Measurements from ENCODE around the gene METTL23. TPM values are rescaled to one million over a fixed set of nuclear protein-coding genes. Genes with fewer than 3 reads are reported as not detected.

Gene METTL23
- polyA plus RNA-seq, 2 donors: 22.9 to 24.0 TPM

DNA sequence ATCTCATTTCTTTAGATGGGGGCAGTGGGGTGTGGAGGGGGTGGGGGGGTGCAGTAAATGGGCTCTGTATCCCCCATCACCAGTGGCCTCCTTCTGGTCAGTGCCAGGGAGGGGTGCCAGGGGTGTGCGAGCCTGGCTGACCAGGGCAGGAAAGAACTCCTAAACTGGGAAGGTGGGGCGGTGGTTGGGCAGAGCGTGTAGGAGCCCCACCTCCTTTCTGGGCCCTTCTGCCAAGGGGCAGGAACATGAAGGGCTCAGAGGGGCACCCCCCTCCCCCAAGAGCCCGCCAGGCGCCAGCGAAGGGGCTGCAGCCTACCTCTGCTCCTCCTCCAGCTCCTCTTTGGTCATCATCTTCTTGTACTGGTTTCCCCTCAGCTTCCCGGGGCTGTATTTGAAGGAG is 41.9 kb upstream of the METTL23 start:
- Histone ChIP-seq H3K36me3 (ENCODE audit: control insufficient read depth in 2 of 2, insufficient read depth in 2 of 2, low read length in 1 of 2) (peaks cover 4 to 12% of the 10 kb centered on the region in 2 donors), H3K9me3 (ENCODE audit: control insufficient read depth in 2 of 2, insufficient read depth in 1 of 2, low read depth in 1 of 2, low read length in 1 of 2) (no peaks in the 10 kb centered on the region), H3K27ac (ENCODE audit: low read depth in 2 of 2, low read length in 1 of 2) (peak overlapping the region in 1 of 2 donors; percentile 27), H3K4me1 (ENCODE audit: control insufficient read depth in 2 of 2, insufficient read depth in 2 of 2, low read length in 1 of 2) (peaks cover 5 to 20% of the 10 kb centered on the region in 2 donors), H3K4me3 (ENCODE audit: low read depth in 1 of 2, low read length in 2 of 2) (no peak overlapping the region), H3K27me3 (ENCODE audit: control insufficient read depth in 1 of 2, insufficient read depth in 2 of 2, low read length in 2 of 2) (no peaks in the 10 kb centered on the region)
- 82 to 86% methylated on average over 7 of the region's 7 CpGs for WGBS, 2 donors

DNA sequence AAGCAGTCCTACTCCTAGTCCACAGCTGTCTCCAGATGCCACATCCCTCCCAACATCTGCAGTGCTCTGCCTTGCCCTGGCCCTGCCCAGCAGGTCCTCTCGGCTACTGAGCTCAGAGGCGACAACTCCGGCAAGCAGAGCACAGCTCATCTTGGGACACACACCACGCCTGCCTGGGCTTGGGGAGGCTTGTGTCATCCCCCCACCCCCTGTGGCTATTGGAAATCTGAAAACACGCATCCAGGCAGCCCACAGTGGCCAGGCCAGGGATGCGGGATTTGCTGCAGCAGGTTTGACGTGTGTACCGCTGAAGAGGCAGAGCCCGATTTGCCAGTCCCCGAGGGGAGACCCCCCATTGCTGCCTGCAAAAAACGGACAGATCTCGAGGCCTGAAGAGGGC is 41.3 kb upstream of the METTL23 start:
- H3K27me3 ChIP-seq (ENCODE audit: control insufficient read depth in 1 of 2, insufficient read depth in 2 of 2, low read length in 2 of 2): no peaks in the 10 kb centered on the region
- no peak overlapping the region for H3K4me3 ChIP-seq (ENCODE audit: low read depth in 1 of 2, low read length in 2 of 2)
- WGBS, 2 donors: 68 to 87% methylated on average over 12 of the region's 12 CpGs
- H3K27ac ChIP-seq (ENCODE audit: low read depth in 2 of 2, low read length in 1 of 2): no peak overlapping the region
- H3K9me3 ChIP-seq (ENCODE audit: control insufficient read depth in 2 of 2, insufficient read depth in 1 of 2, low read depth in 1 of 2, low read length in 1 of 2): no peaks in the 10 kb centered on the region
- peaks cover 4 to 12% of the 10 kb centered on the region in 2 donors for H3K36me3 ChIP-seq (ENCODE audit: control insufficient read depth in 2 of 2, insufficient read depth in 2 of 2, low read length in 1 of 2)
- H3K4me1 ChIP-seq (ENCODE audit: control insufficient read depth in 2 of 2, insufficient read depth in 2 of 2, low read length in 1 of 2): peaks cover 5 to 20% of the 10 kb centered on the region in 2 donors

DNA sequence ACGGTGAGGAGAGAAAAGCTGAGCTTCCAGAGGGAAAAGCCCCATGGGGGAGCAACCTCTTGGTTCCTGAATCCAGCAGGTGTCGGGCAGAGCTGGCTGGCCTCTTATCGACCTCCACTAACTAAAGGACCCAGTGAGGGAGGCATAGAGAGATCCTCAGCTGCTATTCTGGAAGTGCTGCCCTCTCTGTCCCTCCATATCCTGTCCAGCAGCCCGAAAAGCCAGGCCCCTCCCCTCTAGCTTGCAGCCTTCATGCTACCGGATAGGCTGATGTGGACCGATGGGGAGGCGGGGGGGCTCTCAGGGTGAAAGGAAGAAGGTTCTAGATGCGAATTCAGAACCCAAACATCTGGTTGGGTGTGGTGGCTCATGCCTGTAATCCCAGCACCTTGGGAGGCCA is 40.8 kb upstream of the METTL23 start:
- Histone ChIP-seq H3K36me3 (ENCODE audit: control insufficient read depth in 2 of 2, insufficient read depth in 2 of 2, low read length in 1 of 2) (peaks cover 4 to 12% of the 10 kb centered on the region in 2 donors), H3K27me3 (ENCODE audit: control insufficient read depth in 1 of 2, insufficient read depth in 2 of 2, low read length in 2 of 2) (no peaks in the 10 kb centered on the region), H3K4me3 (ENCODE audit: low read depth in 1 of 2, low read length in 2 of 2) (no peak overlapping the region), H3K27ac (ENCODE audit: low read depth in 2 of 2, low read length in 1 of 2) (no peak overlapping the region), H3K4me1 (ENCODE audit: control insufficient read depth in 2 of 2, insufficient read depth in 2 of 2, low read length in 1 of 2) (peaks cover 5 to 20% of the 10 kb centered on the region in 2 donors), H3K9me3 (ENCODE audit: control insufficient read depth in 2 of 2, insufficient read depth in 1 of 2, low read depth in 1 of 2, low read length in 1 of 2) (no peaks in the 10 kb centered on the region)
- WGBS, 2 donors: 79 to 81% methylated on average over 8 of the region's 8 CpGs

DNA sequence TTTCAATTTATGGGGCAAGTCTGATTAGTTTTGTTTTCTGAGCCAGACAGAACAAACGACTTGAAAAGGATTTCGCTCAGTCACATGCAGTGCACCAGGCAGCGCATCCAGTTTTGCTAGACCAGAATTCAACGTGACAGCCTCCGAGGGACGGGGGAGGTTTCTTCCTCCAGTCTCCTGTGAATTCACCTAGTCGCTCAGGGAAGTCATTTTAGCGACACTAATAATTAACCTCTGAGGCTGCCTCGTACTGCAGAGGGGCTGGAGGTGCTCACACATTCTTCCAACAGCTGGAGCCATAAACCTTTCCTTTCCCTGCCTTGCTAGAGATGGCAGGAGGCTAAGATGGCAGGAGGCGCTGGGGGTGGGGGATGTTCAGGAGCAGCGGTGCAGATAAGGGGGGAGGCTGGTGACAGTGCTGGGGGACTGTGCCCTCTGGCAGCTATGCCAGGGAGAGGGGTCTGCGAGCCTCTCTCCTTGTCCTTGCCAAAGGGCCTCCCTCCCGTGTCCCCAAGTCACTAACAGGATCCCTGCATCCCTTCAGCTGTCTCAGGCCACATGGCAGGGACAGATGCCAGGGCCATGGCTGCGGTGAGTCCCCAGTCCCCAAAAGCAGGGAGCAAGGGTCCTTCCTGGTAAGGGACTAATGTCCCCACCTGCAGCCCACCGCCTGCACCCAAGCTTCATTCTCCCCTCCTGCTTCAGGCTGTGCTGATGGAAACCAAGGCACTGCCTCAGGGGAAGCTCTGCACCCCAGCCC is 39.9 kb upstream of the METTL23 start:
- peak overlapping the region; percentile 61 to 73 for H3K27ac ChIP-seq (ENCODE audit: low read depth in 2 of 2, low read length in 1 of 2)

DNA sequence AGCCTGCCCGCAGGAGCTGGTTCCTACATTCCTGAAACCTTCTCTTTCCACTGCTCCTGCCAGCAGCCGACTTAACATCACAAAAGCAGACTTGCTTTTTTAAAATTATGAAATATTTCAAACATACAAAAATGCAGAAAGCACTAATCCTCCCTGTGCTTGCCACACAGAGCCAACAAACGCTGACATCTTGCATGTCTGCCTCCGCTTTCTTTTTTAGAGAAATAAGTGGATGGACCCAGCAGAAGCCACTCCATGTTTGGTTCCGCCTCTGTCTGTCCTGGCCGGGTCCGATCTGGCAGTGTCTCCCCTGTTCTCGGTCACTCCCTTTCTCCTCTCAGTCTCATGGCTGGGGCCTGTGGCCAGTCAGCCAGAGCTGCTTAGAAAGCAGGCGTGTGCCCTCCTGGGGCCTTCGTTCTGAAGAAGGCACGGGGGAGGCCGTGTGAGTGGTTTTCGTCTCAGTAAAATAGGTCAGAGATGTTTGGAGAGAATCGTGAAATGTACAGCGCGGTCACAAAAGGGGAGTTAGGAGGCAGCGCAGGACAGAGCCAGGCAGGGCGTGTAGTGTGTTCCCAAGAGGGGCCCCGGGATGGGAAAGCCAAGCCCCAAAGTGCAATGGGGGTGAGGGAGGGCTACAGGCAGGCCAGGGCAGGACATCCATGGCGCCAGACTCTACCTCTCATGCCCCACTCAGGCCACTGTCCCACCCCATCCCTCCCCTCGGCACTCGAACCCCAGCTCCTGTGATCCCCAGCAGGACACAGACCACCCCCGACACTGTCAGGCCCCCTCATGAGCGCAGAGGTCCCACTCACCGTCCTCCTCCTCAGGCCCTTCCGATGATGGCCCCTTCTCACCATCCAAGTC is 39.1 kb upstream of the METTL23 start:
- peaks cover 5 to 18% of the 10 kb centered on the region in 2 donors for H3K4me1 ChIP-seq (ENCODE audit: control insufficient read depth in 2 of 2, insufficient read depth in 2 of 2, low read length in 1 of 2)
- no peaks in the 10 kb centered on the region for H3K9me3 ChIP-seq (ENCODE audit: control insufficient read depth in 2 of 2, insufficient read depth in 1 of 2, low read depth in 1 of 2, low read length in 1 of 2)
- WGBS, 2 donors: 51 to 56% methylated on average over 26 of the region's 26 CpGs
- H3K4me3 ChIP-seq (ENCODE audit: low read depth in 1 of 2, low read length in 2 of 2): no peak overlapping the region
- peak overlapping the region; percentile 61 to 88 for H3K27ac ChIP-seq (ENCODE audit: low read depth in 2 of 2, low read length in 1 of 2)
- H3K27me3 ChIP-seq (ENCODE audit: control insufficient read depth in 1 of 2, insufficient read depth in 2 of 2, low read length in 2 of 2): no peaks in the 10 kb centered on the region
- peaks cover 4 to 9% of the 10 kb centered on the region in 2 donors for H3K36me3 ChIP-seq (ENCODE audit: control insufficient read depth in 2 of 2, insufficient read depth in 2 of 2, low read length in 1 of 2)

More for the DNA sequence above, 39.9 kb upstream of the METTL23 start:
- 68 to 72% methylated on average over 15 of the region's 15 CpGs for WGBS, 2 donors
- no peak overlapping the region for H3K4me3 ChIP-seq (ENCODE audit: low read depth in 1 of 2, low read length in 2 of 2)
- no peaks in the 10 kb centered on the region for H3K9me3 ChIP-seq (ENCODE audit: control insufficient read depth in 2 of 2, insufficient read depth in 1 of 2, low read depth in 1 of 2, low read length in 1 of 2)
- no peaks in the 10 kb centered on the region for H3K27me3 ChIP-seq (ENCODE audit: control insufficient read depth in 1 of 2, insufficient read depth in 2 of 2, low read length in 2 of 2)
- peaks cover 5 to 20% of the 10 kb centered on the region in 2 donors for H3K4me1 ChIP-seq (ENCODE audit: control insufficient read depth in 2 of 2, insufficient read depth in 2 of 2, low read length in 1 of 2)
- H3K36me3 ChIP-seq (ENCODE audit: control insufficient read depth in 2 of 2, insufficient read depth in 2 of 2, low read length in 1 of 2): peaks cover 4 to 12% of the 10 kb centered on the region in 2 donors

DNA sequence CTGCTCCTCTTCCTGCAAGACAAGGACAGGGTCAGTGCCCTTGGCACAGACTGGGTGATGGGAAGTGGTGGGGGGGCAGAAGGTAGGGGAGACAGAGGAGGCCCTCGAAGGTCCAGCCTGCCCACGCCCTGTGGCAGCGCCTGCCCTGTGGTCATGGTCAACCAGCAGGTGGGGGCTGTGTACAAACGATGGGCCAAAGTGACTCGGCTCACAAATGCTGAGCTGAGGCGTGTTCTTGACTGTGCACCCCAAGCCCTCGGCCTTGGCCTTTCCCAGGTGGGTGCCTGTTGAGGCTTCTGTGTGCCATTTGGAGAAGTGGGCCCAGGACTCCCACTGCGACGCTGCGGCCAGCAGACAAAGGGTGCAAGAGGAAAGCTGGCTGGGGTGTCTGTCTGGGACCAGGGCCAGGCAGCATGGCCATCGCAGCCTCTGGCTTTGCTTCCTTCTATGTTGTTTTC is 38.4 kb upstream of the METTL23 start:
- WGBS, 2 donors: 52 to 71% methylated on average over 9 to 11 of the region's 11 CpGs
- no peak overlapping the region for H3K4me3 ChIP-seq (ENCODE audit: low read depth in 1 of 2, low read length in 2 of 2)

DNA sequence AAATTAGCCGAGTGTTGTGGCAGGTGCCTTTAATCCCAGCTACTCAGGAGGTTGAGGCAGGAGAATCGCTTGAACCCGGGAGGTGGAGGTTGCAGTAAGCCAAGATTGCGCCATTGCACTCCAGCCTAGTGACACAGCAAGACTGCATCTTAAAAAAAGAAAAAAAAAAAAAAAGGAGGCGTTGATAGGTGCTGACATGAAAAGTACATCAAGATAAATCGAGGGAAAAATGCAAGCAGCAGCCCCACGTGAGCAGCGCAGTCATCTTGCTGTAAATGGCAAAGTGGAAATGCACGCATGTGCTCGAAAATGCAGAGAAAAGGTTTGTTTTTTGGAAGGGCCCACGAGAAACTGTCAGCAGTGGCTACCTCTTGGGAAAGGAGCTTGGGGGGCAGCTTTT is 36.8 kb upstream of the METTL23 start:
- no peak overlapping the region for H3K27ac ChIP-seq (ENCODE audit: low read depth in 2 of 2, low read length in 1 of 2)
- H3K9me3 ChIP-seq (ENCODE audit: control insufficient read depth in 2 of 2, insufficient read depth in 1 of 2, low read depth in 1 of 2, low read length in 1 of 2): no peaks in the 10 kb centered on the region
- H3K4me3 ChIP-seq (ENCODE audit: low read depth in 1 of 2, low read length in 2 of 2): no peak overlapping the region
- peaks cover 5 to 15% of the 10 kb centered on the region in 2 donors for H3K4me1 ChIP-seq (ENCODE audit: control insufficient read depth in 2 of 2, insufficient read depth in 2 of 2, low read length in 1 of 2)
- no peaks in the 10 kb centered on the region for H3K27me3 ChIP-seq (ENCODE audit: control insufficient read depth in 1 of 2, insufficient read depth in 2 of 2, low read length in 2 of 2)
- H3K36me3 ChIP-seq (ENCODE audit: control insufficient read depth in 2 of 2, insufficient read depth in 2 of 2, low read length in 1 of 2): no peaks in the 10 kb centered on the region
- WGBS, 2 donors: 83 to 87% methylated on average over 11 of the region's 11 CpGs

More for the DNA sequence above, 38.4 kb upstream of the METTL23 start:
- no peaks in the 10 kb centered on the region for H3K9me3 ChIP-seq (ENCODE audit: control insufficient read depth in 2 of 2, insufficient read depth in 1 of 2, low read depth in 1 of 2, low read length in 1 of 2)
- peaks cover 5 to 15% of the 10 kb centered on the region in 2 donors for H3K4me1 ChIP-seq (ENCODE audit: control insufficient read depth in 2 of 2, insufficient read depth in 2 of 2, low read length in 1 of 2)
- H3K36me3 ChIP-seq (ENCODE audit: control insufficient read depth in 2 of 2, insufficient read depth in 2 of 2, low read length in 1 of 2): peaks cover 4 to 8% of the 10 kb centered on the region in 2 donors
- no peaks in the 10 kb centered on the region for H3K27me3 ChIP-seq (ENCODE audit: control insufficient read depth in 1 of 2, insufficient read depth in 2 of 2, low read length in 2 of 2)
- peak overlapping the region; percentile 61 to 88 for H3K27ac ChIP-seq (ENCODE audit: low read depth in 2 of 2, low read length in 1 of 2)

DNA sequence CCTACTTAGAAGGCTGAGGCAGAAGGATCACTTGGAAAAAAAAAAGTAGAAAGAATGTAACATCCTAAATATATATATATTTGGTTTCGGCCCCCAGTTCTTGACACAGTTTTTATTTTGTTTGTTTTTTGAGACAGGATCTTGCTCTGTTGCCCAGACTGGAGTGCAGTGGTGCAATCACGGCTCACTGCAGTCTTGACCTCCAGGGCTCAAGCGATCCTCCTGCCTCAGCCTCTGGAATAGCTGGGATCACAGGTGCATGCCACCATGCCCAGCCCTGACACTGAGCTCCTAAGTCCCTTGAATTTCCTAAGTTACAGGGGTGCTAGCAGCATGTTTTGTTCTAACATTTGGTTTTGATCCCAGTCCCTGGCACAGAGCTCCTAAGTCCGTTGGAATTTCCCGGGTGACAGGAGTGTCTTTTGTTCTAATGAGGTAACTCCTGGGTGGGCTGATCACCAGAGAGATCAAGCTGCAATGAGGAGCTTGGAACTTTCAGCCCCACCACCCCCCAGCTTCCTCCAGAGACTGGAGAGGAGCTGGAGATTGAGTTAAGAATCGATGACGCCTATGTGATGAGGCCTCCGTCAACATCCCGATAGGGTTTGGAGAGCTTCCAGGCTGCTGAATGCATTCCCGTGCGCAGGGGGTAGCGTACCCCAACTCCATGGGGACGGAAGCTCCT is 35.9 kb upstream of the METTL23 start:
- Histone ChIP-seq H3K27ac (ENCODE audit: low read depth in 2 of 2, low read length in 1 of 2) (peak overlapping the region in 1 of 2 donors; percentile 27), H3K36me3 (ENCODE audit: control insufficient read depth in 2 of 2, insufficient read depth in 2 of 2, low read length in 1 of 2) (no peaks in the 10 kb centered on the region), H3K4me1 (ENCODE audit: control insufficient read depth in 2 of 2, insufficient read depth in 2 of 2, low read length in 1 of 2) (peaks cover 8 to 13% of the 10 kb centered on the region in 2 donors), H3K27me3 (ENCODE audit: control insufficient read depth in 1 of 2, insufficient read depth in 2 of 2, low read length in 2 of 2) (no peaks in the 10 kb centered on the region), H3K9me3 (ENCODE audit: control insufficient read depth in 2 of 2, insufficient read depth in 1 of 2, low read depth in 1 of 2, low read length in 1 of 2) (no peaks in the 10 kb centered on the region), H3K4me3 (ENCODE audit: low read depth in 1 of 2, low read length in 2 of 2) (no peak overlapping the region)
- WGBS, 2 donors: 80 to 83% methylated on average over 13 of the region's 13 CpGs
